Psoas muscle (tissue), 8 donors: ENCODE data around the gene DMD. TPM values are rescaled to one million over a fixed set of nuclear protein-coding genes. Genes with fewer than 3 reads are reported as not detected.
"Not testable (repeated sequence)": the region's sequence is repeated elsewhere in the genome, so short reads cannot be mapped to it uniquely, and the experiment has no call there.

Experiments
- ATAC-seq, 4 donors: fragments of 200-7000 bp; cut with Tn5 transposase; one replicate each; pipeline ENCODE4 v1.9.1; 2020; ENCODE audit warnings: moderate library complexity in 3 of 4, mild to moderate bottlenecking in 2 of 4
- DNase-seq, 2 donors: peaks; one replicate each; pipeline ENCODE4 v3.0.0-alpha.2; 2020
- H3K27ac ChIP-seq: fragments of 200-600 bp; one replicate; pipeline ENCODE4 v1.8.0; 2022
- H3K27me3 ChIP-seq, 3 donors: fragments of 200-600 bp in 1 of 3; one replicate each; pipeline versions ENCODE4 v1.6.1 to v1.8.0; 2013 to 2022; ENCODE audit warnings: low read length in 2 of 3, mild to moderate bottlenecking in 2 of 3, moderate library complexity in 1 of 3; ENCODE audit not compliant: insufficient read depth in 3 of 3
- H3K36me3 ChIP-seq, 2 donors: fragments of 200-600 bp in 1 of 2; one replicate each; pipeline versions ENCODE4 v1.6.1 to v1.8.0; 2013 to 2022; ENCODE audit warnings: low read depth in 1 of 2, mild to moderate bottlenecking in 1 of 2, moderate library complexity in 1 of 2; ENCODE audit not compliant: insufficient read depth in 1 of 2
- H3K4me1 ChIP-seq: fragments of 200-600 bp; one replicate; pipeline ENCODE4 v1.8.0; 2022
- H3K4me3 ChIP-seq: fragments of 200-600 bp; one replicate; pipeline ENCODE4 v1.8.0; 2022; ENCODE audit warnings: mild to moderate bottlenecking
- H3K9me3 ChIP-seq: fragments of 200-600 bp; one replicate; pipeline ENCODE4 v1.8.0; 2022
- CTCF ChIP-seq: fragments of 200-600 bp; IDR thresholded peaks from one replicate; pipeline ENCODE4 v1.8.0; 2022; ENCODE audit warnings: antibody characterized with exemption
- WGBS, 3 donors: extraction: QIAGEN DNeasy Blood & Tissue Kit; methylation state at CpG; one replicate each; pipeline versions ENCODE4 v1.1.6 to v1.1.7; 2013; 5-methylcytosine and 5-hydroxymethylcytosine counted together
- intact Hi-C, 2 donors: fragments of 100-400 bp; cut with DNase I; formaldehyde crosslinking; loops; one replicate each; pipeline versions ENCODE4 v1.11.0 to v1.14.2; 2022
- polyA plus RNA-seq, 3 donors: library from polyadenylated mRNA; stranded (reverse); fragments of 200-250 nt; gene quantifications; one replicate each; pipeline ENCODE4 v1.2.3, GENCODE V29; 2013
- total RNA-seq, 4 donors: library from RNA; stranded (reverse); fragmentation: NEBNext Ultra II Directional in 2 of 4; extraction: Animal tissue kit (Norgen Biotek cat#: 25700) in 2 of 4; gene quantifications; one replicate each; pipeline versions ENCODE4 v1.2.1 to v1.2.4, GENCODE V29; 2021 to 2023
- donor health status: healthy with polysubstance abuse.
- donor health status: DM: no; HTN: no; CAD: no; lungs with moderate emphysema.
- donor health status: Bipolar disorder and iron deficiency.
- donor health status: healthy.
- donor health status: DM: yes; HTN: yes; CAD: no.
- donor health status: DM: no; HTN: no; CAD: no.
- donor health status: DM: no; HTN: no; CAD: no.
- donor health status: DM: yes; HTN: yes; CAD: no.

Gene DMD
- total and polyA plus RNA-seq, 7 donors: 6.8 to 170 (median 86.5) TPM

- peak in 1 of 4 donors; percentile 57 for ATAC-seq
- WGBS, 3 donors: 67 to 84% (median 82%) methylated on average over 3 of the region's 3 CpGs
- TF ChIP-seq CTCF: no peak
Observed at GRCh38 chrX:31934015-31934414, 1277.3 kb downstream of the DMD start.

GRCh38 chrX:31932769-31933168 lies 1278.6 kb downstream of the DMD start:
- Histone ChIP-seq H3K27ac (no peak overlapping the region), H3K36me3 (no peaks in the 10 kb centered on the region), H3K27me3 (no peaks in the 10 kb centered on the region), H3K4me3 (no peak overlapping the region), H3K9me3 (no peaks in the 10 kb centered on the region), H3K4me1 (no peaks in the 10 kb centered on the region)
- ATAC-seq (no peak), DNase-seq (no peak)
- WGBS, 3 donors: 42 to 94% (median 51%) methylated on average over 1 of the region's 1 CpG
- intact Hi-C loops: no loop called here
- no peak for TF ChIP-seq CTCF

More at GRCh38 chrX:31934015-31934414, 1277.3 kb downstream of the DMD start:
- H3K4me3 ChIP-seq: no peak overlapping the region
- no peaks in the 10 kb centered on the region for H3K36me3 ChIP-seq
- no peaks in the 10 kb centered on the region for H3K4me1 ChIP-seq
- intact Hi-C loops: no loop called here
- H3K27ac ChIP-seq: no peak overlapping the region
- no peak for DNase-seq
- H3K27me3 ChIP-seq: no peaks in the 10 kb centered on the region
- no peaks in the 10 kb centered on the region for H3K9me3 ChIP-seq

- not testable (repeated sequence) for DNase-seq, H3K9me3 ChIP-seq
Observed at GRCh38 chrX:31932320-31932719, 1279.0 kb downstream of the DMD start.

GRCh38 chrX:31931225-31931624 lies 1280.1 kb downstream of the DMD start:
- ATAC-seq (peak in 3 of 4 donors; percentile 44 to 57 (median 55)), DNase-seq (no peak)
- Histone ChIP-seq H3K9me3 (no peaks in the 10 kb centered on the region), H3K36me3 (no peaks in the 10 kb centered on the region), H3K27me3 (no peaks in the 10 kb centered on the region), H3K4me1 (no peaks in the 10 kb centered on the region), H3K27ac (no peak overlapping the region), H3K4me3 (no peak overlapping the region)
- TF ChIP-seq CTCF: no peak
- intact Hi-C loops: no loop called here
- WGBS, 3 donors: 24 to 35% (median 27%) methylated on average over 3 of the region's 3 CpGs

More at GRCh38 chrX:31932320-31932719, 1279.0 kb downstream of the DMD start:
- H3K27ac ChIP-seq, H3K4me1 ChIP-seq, H3K36me3 ChIP-seq, H3K4me3 ChIP-seq, H3K27me3 ChIP-seq, intact Hi-C loops, ATAC-seq: not testable (repeated sequence)
- WGBS, 3 donors: 80 to 98% (median 93%) methylated on average over 11 of the region's 11 CpGs

- H3K36me3 ChIP-seq: no peaks in the 10 kb centered on the region
- no peak for TF ChIP-seq CTCF
- no peaks in the 10 kb centered on the region for H3K27me3 ChIP-seq
- ATAC-seq (no peak), DNase-seq (no peak)
- H3K9me3 ChIP-seq: no peaks in the 10 kb centered on the region
- intact Hi-C loops: no loop called here
- WGBS, 3 donors: 62 to 77% (median 77%) methylated on average over 5 of the region's 5 CpGs
- H3K27ac ChIP-seq: no peak overlapping the region
- H3K4me1 ChIP-seq: no peaks in the 10 kb centered on the region
- H3K4me3 ChIP-seq: no peak overlapping the region
Observed at GRCh38 chrX:31929366-31929765, 1282.0 kb downstream of the DMD start.
